HEK293 (cell line): Measurements from ENCODE around the gene AFAP1L2.
A peak's percentile ranks its signal among the peaks of the same experiment; 100 is the strongest.

ENCODE experiments used
- CTCF ChIA-PET: fragments of 350-600 bp; formaldehyde crosslinking; extraction: SDS; loops from one replicate; lab custom pipeline; 2021; ENCODE audit warnings: antibody characterized with exemption; lab: Yijun Ruan, JAX
- POLR2A ChIA-PET: fragments of 300-600 bp; formaldehyde crosslinking; extraction: SDS; loops from one replicate; lab custom pipeline; 2020; ENCODE audit warnings: antibody characterized with exemption, inconsistent platforms; lab: Yijun Ruan, JAX
- H3K27ac ChIP-seq: fragments of 200-500 bp; sonication (Bioruptor generic); 2 replicates; pipeline ENCODE4 v1.5.1; 2014; ENCODE audit warnings: low read depth, low read length, control low read depth, inconsistent platforms; ENCODE audit errors: extremely low read depth
- H3K36me3 ChIP-seq, 2 experiments: fragments of 200-500 bp in 1 of 2; sonication (Bioruptor generic) in 1 of 2; 1 replicate in 1 of 2; 2 replicates in 1 of 2; pipeline ENCODE4 v1.5.1; 2014 to 2017; ENCODE audit warnings: inconsistent platforms in 2 of 2, low read length in 2 of 2; ENCODE audit not compliant: control insufficient read depth in 2 of 2, insufficient read depth in 1 of 2
- H3K4me1 ChIP-seq: fragments of 200-500 bp; sonication (Bioruptor generic); 2 replicates; pipeline ENCODE4 v1.5.1; 2014; ENCODE audit warnings: mild to moderate bottlenecking, low read length, inconsistent platforms; ENCODE audit not compliant: control insufficient read depth, insufficient read depth
- H3K4me3 ChIP-seq: 2 replicates; pipeline ENCODE4 v1.5.1; 2011; ENCODE audit warnings: low read depth, mild to moderate bottlenecking, control low read depth, low read length, moderate library complexity
- H3K9me3 ChIP-seq: fragments of 200-500 bp; sonication (Bioruptor generic); 2 replicates; pipeline ENCODE4 v1.5.1; 2014; ENCODE audit warnings: low read depth, low read length, inconsistent platforms; ENCODE audit not compliant: control insufficient read depth, insufficient read depth
- FEZF1 ChIP-seq: fragments of 450-650 bp; formaldehyde crosslinking; IDR thresholded peaks from 2 replicates; pipeline ENCODE4 v1.5.1; 2016; ENCODE audit warnings: missing biosample characterization, missing genetic modification characterization
- HOXD13 ChIP-seq: sonication (generic); formaldehyde crosslinking; IDR thresholded peaks from 2 replicates; pipeline ENCODE4 v1.8.0; 2022; ENCODE audit warnings: missing genetic modification reagents, borderline replicate concordance
- KLF10 ChIP-seq: fragments of 450-650 bp; IDR thresholded peaks from 2 replicates; pipeline ENCODE4 v1.5.1; 2018; ENCODE audit warnings: missing biosample characterization, mild to moderate bottlenecking, missing genetic modification characterization
- ZFHX2 ChIP-seq: fragments of 450-650 bp; formaldehyde crosslinking; conservative IDR thresholded peaks from 2 replicates; pipeline ENCODE4 v1.5.1; 2016; ENCODE audit warnings: missing biosample characterization, missing genetic modification characterization
- ZIC2 ChIP-seq: fragments of 450-650 bp; formaldehyde crosslinking; IDR thresholded peaks from 2 replicates; pipeline ENCODE4 v1.5.1; 2016; ENCODE audit warnings: missing biosample characterization, missing genetic modification characterization
- ZNF596 ChIP-seq: fragments of 450-650 bp; IDR thresholded peaks from 2 replicates; pipeline ENCODE4 v1.5.0; 2018; ENCODE audit warnings: missing biosample characterization, mild to moderate bottlenecking, missing genetic modification characterization, moderate library complexity
- ZNF670 ChIP-seq: fragments of 450-650 bp; formaldehyde crosslinking; IDR thresholded peaks from 2 replicates; pipeline ENCODE4 v1.5.1; 2016; ENCODE audit warnings: missing biosample characterization, missing genetic modification characterization, low read depth
- ZNF843 ChIP-seq: fragments of 450-650 bp; formaldehyde crosslinking; IDR thresholded peaks from 2 replicates; pipeline ENCODE4 v1.5.1; 2016; ENCODE audit warnings: missing biosample characterization, missing genetic modification characterization
- TF ChIP-seq, protein P1 (sequence below): fragments of 450-650 bp; formaldehyde crosslinking; IDR thresholded peaks from 2 replicates; pipeline ENCODE4 v1.5.1; 2016; ENCODE audit warnings: missing biosample characterization, missing genetic modification characterization
- TF ChIP-seq, protein P2 (sequence below): fragments of 450-650 bp; formaldehyde crosslinking; IDR thresholded peaks from 2 replicates; pipeline ENCODE4 v1.5.0; 2017; ENCODE audit warnings: missing biosample characterization, missing genetic modification characterization, borderline replicate concordance
- TF ChIP-seq, protein P3 (sequence below): fragments of 450-650 bp; IDR thresholded peaks from 2 replicates; pipeline ENCODE4 v1.5.1; 2018; ENCODE audit warnings: missing biosample characterization, missing genetic modification characterization
- TF ChIP-seq, protein P4 (sequence below): sonication (generic); formaldehyde crosslinking; IDR thresholded peaks from 2 replicates; pipeline ENCODE4 v1.8.1; 2022; ENCODE audit warnings: mild to moderate bottlenecking, moderate library complexity, missing genetic modification reagents

Gene AFAP1L2

DNA sequence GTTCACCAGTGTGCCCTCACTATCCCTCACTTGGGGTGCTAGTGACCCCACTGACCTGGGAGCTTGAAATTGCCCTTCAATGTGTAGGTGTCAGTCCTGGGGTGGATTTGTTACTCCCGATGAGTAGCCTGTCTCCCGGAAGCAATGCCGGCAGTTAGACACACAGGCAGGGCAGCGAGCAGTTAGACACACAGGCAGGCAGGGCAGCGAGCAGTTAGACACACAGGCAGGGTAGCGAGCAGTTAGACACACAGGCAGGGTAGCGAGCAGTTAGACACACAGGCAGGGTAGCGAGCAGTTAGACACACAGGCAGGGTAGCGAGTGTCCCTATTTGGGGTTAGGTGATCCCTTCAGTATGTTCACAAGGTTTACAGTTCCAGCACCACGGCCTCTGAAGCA is 121.2 kb downstream of the AFAP1L2 start:
- Histone ChIP-seq H3K4me1 (no peaks in the 10 kb centered on the region), H3K27ac (no peak overlapping the region), H3K4me3 (no peak overlapping the region), H3K9me3 (no peaks in the 10 kb centered on the region), H3K36me3 (no peaks in the 10 kb centered on the region)
- TF ChIP-seq, protein P1, sequence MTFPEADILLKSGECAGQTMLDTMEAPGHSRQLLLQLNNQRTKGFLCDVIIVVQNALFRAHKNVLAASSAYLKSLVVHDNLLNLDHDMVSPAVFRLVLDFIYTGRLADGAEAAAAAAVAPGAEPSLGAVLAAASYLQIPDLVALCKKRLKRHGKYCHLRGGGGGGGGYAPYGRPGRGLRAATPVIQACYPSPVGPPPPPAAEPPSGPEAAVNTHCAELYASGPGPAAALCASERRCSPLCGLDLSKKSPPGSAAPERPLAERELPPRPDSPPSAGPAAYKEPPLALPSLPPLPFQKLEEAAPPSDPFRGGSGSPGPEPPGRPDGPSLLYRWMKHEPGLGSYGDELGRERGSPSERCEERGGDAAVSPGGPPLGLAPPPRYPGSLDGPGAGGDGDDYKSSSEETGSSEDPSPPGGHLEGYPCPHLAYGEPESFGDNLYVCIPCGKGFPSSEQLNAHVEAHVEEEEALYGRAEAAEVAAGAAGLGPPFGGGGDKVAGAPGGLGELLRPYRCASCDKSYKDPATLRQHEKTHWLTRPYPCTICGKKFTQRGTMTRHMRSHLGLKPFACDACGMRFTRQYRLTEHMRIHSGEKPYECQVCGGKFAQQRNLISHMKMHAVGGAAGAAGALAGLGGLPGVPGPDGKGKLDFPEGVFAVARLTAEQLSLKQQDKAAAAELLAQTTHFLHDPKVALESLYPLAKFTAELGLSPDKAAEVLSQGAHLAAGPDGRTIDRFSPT (tag by site-specific recombination), result no peak
- peak; percentile 21; the same call in 1 of the 2 replicates for TF ChIP-seq FEZF1 (tag by site-specific recombination)
- CTCF ChIA-PET, result interaction anchor here (2.1 kb wide), 1 partner anchor 21 kb away, joined by 7 read pairs; no protein-coding TSS in a partner anchor
- POLR2A ChIA-PET, result no interaction called here

DNA sequence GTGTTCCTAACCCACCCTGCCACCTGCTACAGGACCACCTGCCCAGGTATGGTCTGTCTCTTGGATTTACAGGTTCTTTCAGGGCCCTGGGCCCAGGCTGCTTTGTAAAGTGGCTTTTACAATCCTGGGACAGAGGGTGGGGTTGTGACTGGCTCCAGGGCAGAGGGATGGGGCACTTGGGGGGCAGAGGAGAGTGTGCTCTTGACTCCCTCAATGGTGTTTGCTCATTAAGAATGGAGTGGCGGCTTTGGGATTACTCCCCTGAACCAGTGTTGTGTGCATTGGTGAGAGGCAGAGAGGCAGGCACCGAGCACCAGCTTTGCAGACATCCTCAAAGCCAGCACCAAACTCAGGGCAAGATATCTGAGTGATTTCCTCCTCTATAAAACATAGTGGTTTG is 121.8 kb downstream of the AFAP1L2 start:
- no peaks in the 10 kb centered on the region for H3K36me3 ChIP-seq
- POLR2A ChIA-PET, result no interaction called here
- no peaks in the 10 kb centered on the region for H3K4me1 ChIP-seq
- no peak overlapping the region for H3K27ac ChIP-seq
- TF ChIP-seq HOXD13 (CRISPR knock-in tag) (no peak), ZNF670 (tag by site-specific recombination) (no peak), KLF10 (tag by site-specific recombination) (no peak), ZNF843 (no peak), ZNF596 (tag by site-specific recombination) (no peak)
- TF ChIP-seq, protein P2, sequence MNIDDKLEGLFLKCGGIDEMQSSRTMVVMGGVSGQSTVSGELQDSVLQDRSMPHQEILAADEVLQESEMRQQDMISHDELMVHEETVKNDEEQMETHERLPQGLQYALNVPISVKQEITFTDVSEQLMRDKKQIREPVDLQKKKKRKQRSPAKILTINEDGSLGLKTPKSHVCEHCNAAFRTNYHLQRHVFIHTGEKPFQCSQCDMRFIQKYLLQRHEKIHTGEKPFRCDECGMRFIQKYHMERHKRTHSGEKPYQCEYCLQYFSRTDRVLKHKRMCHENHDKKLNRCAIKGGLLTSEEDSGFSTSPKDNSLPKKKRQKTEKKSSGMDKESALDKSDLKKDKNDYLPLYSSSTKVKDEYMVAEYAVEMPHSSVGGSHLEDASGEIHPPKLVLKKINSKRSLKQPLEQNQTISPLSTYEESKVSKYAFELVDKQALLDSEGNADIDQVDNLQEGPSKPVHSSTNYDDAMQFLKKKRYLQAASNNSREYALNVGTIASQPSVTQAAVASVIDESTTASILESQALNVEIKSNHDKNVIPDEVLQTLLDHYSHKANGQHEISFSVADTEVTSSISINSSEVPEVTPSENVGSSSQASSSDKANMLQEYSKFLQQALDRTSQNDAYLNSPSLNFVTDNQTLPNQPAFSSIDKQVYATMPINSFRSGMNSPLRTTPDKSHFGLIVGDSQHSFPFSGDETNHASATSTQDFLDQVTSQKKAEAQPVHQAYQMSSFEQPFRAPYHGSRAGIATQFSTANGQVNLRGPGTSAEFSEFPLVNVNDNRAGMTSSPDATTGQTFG (tag by site-specific recombination), result no peak
- TF ChIP-seq, protein P3, sequence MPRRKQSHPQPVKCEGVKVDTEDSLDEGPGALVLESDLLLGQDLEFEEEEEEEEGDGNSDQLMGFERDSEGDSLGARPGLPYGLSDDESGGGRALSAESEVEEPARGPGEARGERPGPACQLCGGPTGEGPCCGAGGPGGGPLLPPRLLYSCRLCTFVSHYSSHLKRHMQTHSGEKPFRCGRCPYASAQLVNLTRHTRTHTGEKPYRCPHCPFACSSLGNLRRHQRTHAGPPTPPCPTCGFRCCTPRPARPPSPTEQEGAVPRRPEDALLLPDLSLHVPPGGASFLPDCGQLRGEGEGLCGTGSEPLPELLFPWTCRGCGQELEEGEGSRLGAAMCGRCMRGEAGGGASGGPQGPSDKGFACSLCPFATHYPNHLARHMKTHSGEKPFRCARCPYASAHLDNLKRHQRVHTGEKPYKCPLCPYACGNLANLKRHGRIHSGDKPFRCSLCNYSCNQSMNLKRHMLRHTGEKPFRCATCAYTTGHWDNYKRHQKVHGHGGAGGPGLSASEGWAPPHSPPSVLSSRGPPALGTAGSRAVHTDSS (tag by site-specific recombination), result no peak
- TF ChIP-seq, protein P4, sequence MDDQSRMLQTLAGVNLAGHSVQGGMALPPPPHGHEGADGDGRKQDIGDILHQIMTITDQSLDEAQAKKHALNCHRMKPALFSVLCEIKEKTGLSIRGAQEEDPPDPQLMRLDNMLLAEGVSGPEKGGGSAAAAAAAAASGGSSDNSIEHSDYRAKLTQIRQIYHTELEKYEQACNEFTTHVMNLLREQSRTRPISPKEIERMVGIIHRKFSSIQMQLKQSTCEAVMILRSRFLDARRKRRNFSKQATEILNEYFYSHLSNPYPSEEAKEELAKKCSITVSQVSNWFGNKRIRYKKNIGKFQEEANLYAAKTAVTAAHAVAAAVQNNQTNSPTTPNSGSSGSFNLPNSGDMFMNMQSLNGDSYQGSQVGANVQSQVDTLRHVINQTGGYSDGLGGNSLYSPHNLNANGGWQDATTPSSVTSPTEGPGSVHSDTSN, result no peak
- TF ChIP-seq, all 188 proteins: peak for 0
- CTCF ChIA-PET, result interaction anchor here (0.6 kb wide), 1 partner anchor 123 kb away, joined by 3 read pairs; no protein-coding TSS in a partner anchor
- H3K9me3 ChIP-seq, result no peaks in the 10 kb centered on the region
- no peak overlapping the region for H3K4me3 ChIP-seq

DNA sequence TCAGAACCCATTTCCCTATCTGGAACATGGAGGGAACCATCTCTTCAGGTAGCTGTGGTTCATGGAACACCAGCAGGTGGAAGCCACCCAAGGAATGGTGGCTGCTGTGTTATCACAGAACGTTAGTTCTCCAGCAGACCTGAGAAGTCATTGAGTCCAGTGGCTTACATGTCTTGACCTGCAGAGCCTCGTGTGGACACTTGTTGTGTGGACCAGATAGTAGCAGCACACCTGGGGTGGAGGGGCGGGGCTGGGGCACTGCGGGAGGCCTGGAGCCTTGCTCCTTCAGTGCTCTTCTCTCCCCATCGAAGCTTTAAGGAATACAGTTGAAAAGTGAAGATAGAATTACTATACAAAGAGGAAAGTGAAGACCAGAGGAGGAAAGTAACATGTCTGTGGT is 122.8 kb downstream of the AFAP1L2 start:
- Histone ChIP-seq H3K4me1 (no peaks in the 10 kb centered on the region), H3K4me3 (no peak overlapping the region), H3K9me3 (no peaks in the 10 kb centered on the region), H3K27ac (no peak overlapping the region), H3K36me3 (no peaks in the 10 kb centered on the region)
- CTCF ChIA-PET, result no interaction called here
- POLR2A ChIA-PET, result no interaction called here
- TF ChIP-seq ZFHX2 (tag by site-specific recombination) (no peak), ZIC2 (tag by site-specific recombination) (0 out of 2 replicates have a peak, but pooled peaks have one; percentile 13)
- TF ChIP-seq, all 188 proteins: peak for 1
